NCI-H2107 treated with DMSO at 0.1 percent for 48 hours (cell line): Measurements from ENCODE around the gene DYRK3.

Experiments used
- DNase-seq: peaks from one replicate; lab custom pipeline; 2025; ENCODE audit not compliant: unreplicated experiment; lab: John Stamatoyannopoulos, UW

Gene DYRK3

DNA sequence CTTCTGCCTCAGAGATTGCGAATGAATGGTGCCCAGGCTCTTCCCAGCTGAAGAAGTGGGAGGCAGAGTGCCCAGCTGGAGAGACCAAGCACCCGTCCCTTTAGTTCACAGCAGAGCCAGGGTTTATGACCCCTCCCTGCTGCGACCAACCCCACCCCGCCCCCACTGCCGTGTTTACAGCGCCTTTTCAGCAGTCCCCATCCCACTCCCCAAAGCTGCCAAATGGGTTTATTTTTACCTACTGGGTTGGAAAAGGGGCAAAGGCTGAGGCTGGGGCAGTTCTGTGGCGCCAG lies 23.6 kb downstream of the DYRK3 start:
- DNase-seq: no peak

DNA sequence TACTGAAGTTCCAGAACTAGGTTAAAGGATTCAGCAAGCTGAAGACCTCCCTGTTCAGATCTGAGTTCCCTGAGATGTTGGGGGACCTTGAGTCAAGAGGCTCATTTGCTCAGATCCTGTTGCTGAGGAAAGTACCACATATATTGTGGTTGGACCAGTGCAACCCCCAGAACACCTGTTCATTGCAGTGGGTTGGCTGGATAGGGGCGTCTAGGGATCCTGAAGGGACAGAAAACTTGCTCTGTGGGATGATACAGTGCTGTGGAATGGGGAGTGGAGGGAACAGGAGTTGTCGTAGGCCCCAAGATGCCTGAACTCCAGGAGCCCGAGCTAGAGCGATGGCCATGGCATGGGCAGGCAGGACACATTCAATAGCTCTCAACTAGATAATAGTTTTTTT lies 24.8 kb downstream of the DYRK3 start:
- no peak for DNase-seq

- no peak for DNase-seq
Observed at GRCh38 chr1:206661161-206661820, 26.0 kb downstream of the DYRK3 start.

DNA sequence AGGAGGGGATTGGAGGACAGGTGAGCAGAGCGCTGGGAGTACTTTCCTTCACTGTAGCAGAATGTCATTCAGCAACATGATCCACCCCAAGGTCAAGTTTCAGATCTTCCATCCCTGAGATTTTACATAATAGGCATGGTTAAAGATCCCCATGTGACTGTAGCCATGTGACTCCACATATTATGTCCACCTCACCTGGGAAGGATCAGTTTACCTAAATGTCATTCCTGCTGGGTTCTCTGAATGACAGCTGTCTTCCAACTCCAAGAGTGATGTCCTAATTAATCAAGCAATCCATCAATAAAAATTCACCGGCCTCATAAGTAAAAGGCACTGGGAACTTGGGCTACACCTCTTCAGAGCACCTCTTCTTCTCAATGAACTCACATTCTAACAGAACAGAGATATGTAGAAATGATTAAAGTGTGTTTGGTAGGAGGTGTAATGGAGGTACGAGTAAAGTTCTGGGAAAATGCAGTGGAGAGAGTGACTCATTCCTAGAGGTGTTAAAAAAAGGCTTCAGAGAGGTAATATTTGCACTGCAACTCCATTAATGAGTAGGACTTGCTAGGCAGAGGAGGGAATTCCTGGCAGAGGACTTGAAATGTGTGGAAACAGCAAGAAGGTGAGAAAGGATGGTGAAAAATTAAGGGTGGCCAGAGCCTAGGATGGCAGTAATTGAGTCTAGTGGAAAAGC lies 27.2 kb downstream of the DYRK3 start:
- peak; percentile 58 for DNase-seq

- no peak for DNase-seq
Observed at GRCh38 chr1:206663362-206663761, 28.0 kb downstream of the DYRK3 start.

DNA sequence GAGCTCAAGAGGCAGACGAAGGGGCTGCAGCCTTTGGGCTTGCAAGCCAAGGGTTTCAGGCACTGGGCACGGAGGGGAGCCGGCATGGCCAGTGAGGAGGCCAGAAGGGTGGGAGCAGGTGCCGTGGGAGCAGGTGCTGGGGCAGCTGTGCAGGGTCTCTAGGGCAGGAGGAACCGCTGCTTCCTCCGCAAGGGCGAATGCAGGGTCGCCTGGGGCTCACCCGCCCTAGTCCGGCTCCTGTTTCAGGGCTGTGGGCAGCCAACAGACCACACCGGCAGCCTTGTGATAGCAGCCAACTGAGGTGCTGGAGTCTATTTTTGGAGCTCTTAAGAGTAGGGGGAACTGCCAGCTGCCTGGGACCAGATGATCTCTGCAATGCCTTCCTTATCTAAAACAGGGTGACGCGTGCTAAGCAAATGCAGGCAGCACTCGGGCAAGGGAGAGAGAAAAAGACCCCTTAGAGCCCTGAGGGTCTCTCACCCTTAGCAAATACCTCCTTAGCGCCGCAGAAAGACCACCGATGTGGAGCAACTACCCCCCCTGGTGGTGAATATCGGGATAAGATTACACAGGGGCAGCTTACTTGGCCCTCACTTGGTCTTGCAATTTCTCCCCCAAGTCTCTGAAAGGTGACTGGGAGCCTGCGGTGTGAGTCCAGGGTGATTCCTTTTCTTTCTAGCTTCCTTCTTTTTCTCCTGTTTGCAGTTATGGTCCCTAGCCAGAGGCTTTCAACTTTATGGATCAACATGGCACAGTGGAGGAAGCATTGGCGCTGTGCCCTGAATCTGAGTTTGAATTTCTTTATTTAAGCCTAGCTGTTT lies 28.7 kb downstream of the DYRK3 start:
- DNase-seq: peak; percentile 85

GRCh38 chr1:206664740-206665139 lies 29.4 kb downstream of the DYRK3 start:
- no peak for DNase-seq

DNA sequence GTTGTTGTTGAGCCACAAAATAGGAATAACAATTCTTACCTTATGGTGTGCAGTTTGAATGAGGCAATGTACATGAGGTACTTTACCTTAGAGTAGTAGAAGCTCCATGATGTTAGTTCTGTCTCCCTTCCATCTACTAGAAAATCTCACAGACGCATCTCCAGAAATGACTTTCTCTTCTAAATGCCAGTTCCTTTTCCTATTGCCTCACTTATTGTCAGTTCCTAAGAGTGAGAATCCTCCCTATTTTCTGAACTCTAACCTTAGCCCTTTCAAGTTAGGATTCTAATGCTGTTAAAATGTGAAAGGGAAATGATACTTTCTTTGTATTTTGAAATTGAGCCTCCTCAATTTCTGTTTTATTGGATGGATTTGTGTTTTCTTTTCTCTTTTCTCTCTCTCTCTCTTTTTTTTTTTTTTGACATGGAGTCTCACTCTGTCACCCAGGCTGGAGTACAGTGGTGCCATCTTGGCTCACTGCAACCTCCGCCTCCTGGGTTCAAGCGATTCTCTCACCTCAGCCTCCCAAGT lies 30.8 kb downstream of the DYRK3 start:
- DNase-seq: no peak

DNA sequence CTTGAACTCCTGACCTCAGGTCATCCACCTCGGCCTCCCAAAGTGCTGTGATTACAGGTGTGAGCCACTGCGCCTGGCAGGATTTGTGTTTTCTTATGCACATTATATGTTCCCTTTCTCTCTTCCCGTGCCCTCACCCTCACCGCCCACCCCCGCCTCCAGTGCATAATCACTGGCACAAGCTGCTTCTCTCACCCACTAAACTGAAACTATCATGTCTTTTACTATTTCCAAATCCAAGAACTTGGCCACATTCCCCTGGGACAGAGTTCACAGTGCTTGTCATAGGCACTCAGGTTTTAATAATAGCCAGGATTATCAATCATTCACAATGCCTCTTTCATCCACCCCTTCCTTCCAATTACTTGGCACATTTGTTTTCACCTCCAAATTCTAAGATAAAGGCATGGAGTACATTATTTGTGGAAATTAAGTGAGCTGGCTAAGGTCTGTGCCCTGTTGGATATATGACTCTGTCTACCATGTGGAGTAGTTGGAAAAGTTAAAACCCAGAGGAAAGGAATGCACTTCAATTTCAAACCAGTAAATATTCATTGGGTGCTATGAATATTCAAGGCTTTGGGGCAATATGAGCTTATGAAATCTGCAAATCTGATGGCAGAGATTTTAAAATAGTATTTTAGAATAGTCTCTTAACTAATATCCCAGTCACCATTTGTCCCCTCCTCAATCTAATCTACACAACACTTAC lies 31.8 kb downstream of the DYRK3 start:
- DNase-seq: no peak

DNA sequence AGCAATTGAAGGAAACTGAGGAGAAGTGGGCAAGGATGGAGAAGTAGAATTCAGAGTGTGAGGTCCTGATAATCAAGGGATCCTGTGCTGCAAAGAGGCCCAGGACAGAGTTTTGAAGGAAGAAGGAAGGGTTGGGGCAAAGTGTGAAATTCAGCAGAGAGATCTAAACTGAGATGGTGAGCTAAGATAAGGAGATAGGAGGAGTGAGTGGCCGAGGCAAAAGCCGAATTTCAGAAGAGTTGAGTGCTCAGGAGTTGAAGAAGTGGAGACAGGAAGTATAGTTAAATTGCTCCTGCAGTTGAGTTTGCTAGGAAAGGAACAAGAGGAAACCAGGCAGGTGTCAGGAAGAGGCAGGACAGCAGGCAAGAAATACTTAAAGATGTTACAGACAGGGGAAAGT lies 33.0 kb downstream of the DYRK3 start:
- DNase-seq: no peak

DNA sequence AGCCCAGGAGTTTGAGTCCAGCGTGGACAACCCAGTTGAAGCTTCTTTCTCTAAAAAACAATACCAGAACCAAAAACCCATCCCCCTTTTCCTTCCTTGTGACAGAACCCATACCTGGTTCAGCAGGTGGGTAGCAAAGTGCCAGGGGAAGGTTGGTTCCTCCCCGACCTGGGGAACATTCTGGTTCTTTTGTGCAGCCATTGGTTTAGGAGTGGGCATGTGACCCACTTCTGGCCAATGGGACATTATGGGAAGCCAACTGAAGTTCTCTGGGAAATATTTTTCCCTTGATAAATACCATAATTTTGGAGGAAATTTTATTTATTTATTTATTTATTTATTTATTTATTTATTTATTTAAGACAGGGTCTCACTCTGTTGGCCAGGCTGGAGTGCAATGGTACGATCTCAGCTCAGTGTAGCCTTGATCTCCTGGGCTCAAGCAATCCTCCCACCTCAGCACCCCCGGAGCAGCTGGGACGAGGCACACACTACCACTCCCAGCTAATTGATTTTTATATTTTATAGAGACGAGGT lies 33.6 kb downstream of the DYRK3 start:
- no peak for DNase-seq

DNA sequence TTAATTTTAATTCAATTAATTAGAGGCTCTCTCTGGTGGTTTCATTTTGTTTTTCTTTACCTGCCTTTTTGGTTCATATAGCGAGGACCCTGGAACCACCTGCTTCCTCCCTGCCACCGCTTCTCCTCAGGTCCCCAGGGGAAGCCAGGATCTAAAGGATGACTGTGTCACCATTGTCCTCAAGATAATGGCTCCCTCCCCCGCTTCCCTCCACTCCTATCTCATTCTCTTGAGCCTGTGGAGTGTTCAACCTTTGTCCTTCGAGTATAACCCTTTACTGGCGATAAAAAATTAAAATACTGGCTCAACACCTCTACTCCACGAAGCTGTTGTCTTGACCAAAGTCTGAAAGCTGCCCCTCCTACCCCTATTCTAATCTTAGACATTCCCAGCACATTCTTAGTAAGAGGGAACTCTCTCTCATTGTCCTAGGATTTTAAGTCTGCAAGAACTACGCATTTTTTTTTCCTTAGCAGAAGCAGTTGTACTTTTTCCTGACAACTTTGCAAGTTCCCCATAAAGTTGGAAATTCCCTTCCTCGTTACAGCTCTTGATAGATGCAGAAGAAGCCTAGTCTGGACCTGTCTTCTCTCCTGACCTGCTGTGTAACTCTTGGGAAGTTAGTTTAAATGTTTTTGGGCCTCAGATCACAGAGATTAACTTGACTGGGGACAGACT lies 36.8 kb downstream of the DYRK3 start:
- DNase-seq: peak; percentile 78

- no peak for DNase-seq
Observed at GRCh38 chr1:206672844-206673758, 37.8 kb downstream of the DYRK3 start.

DNA sequence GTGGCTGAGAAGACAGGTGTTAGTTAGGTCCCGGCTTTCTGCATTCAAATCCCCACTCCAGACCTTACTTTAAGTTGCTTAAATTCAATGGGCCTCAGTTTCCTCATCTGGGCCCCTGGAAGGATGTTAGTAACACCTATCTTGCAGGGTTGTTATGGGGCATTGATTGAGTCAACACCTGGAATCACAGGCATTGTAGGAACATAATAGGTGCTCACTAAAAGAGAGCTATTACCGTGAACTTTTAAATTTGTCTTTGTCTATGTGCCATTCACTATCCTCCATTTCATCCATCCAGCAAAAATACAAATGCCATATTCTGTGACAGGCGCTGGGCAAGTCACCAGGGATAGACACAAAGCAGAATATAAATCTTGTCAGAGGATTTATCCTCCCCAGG lies 38.9 kb downstream of the DYRK3 start:
- no peak for DNase-seq

DNA sequence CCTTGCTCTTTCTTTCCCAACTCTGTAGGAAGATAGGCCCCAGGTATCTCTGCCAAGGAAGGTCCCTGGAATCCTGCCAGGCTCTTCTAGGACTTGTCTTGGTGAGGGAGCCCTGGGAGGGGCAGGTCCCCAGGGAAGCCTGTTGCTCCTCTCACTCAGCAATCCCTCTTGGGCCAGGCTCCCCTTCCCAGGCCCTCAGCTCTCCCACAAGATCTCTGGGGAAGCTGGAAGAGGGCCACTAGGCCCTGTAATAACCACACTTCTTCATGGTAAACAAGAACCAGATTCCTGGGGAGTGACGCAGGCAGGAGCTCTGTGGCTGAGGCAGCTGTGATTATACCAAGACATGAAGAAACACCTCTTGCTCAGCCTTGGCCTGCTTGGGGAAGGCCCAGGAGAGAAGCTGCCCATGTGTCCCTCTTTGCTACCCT lies 39.4 kb downstream of the DYRK3 start:
- DNase-seq: peak; percentile 66

DNA sequence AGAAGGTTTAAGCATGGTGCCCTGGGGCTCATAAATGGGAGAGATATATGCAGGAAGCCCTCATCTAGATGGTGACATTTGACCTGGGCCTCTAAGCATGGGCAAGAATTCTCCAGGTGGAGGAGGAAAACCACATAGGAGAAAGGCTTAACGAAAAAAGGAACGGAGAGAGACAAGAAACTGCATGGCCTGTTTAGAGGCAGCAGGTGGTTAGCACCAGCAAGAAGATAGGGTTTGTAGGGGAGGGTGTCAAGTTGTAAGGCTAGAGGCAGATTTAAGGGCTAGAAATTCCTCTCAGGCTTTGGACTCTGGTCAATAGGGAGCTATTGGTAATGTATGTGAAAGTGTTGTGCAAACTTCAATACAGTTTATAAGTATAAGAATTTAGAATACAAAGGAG lies 41.2 kb downstream of the DYRK3 start:
- no peak for DNase-seq

DNA sequence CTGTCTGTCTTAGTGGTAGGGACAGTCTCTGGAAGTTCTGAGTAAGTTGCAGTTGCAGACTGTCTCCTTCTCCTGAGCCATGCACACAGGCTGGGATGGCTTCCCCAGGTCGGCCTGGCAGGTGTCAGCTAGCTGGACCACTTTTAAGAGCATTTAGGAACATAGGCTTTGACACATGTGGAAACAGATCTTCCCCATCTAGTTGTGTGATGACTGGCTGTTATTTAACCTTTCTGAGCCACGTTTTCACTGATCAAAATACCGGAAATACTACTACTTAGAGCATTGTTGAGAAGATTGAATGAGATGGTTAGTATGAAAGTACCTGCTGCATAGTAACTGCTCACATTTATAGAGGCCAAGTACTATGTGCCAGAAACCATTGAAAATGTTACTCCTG lies 43.2 kb downstream of the DYRK3 start:
- DNase-seq: no peak

- DNase-seq: no peak
Observed at GRCh38 chr1:206679738-206680211, 44.4 kb downstream of the DYRK3 start.

DNA sequence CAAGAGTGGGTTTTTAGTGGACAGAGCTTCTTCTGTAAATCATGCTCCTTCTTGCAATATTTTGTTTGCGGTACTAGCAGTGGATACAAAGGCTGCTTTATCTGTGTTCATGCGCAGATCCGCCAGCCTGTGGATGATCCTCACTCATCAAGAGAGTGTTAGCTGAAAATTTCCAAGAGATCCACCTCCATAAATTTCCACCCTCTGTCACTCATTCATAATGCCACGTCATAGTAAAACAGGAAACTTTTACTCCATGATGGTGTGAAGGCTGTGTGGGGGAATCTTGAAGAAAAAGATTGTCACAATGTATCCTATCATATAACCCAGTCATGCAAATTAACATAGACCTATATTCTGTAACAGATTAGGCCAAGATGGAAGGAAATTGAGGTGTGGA lies 44.9 kb downstream of the DYRK3 start:
- no peak for DNase-seq
